GM23248 (cell line): ENCODE data around the gene ARID5B. TPM values are rescaled to one million over a fixed set of nuclear protein-coding genes. Genes with fewer than 3 reads are reported as not detected.

Source experiments
- DNase-seq: peaks from one replicate; pipeline ENCODE4 v3.0.0-alpha.2; 2015
- H2AFZ ChIP-seq: fragments of 200-600 bp; sonication (generic); 2 replicates; pipeline ENCODE4 v1.6.1; 2016; ENCODE audit warnings: antibody characterized with exemption
- H3F3A ChIP-seq: fragments of 200-600 bp; sonication (generic); 2 replicates; pipeline ENCODE4 v1.6.1; 2016; ENCODE audit warnings: mild to moderate bottlenecking, antibody characterized with exemption, mixed run types; ENCODE audit not compliant: insufficient read depth
- H3K27ac ChIP-seq: fragments of 200-600 bp; sonication (generic); 2 replicates; pipeline ENCODE4 v1.5.1; 2016; ENCODE audit warnings: mild to moderate bottlenecking
- H3K27me3 ChIP-seq: fragments of 200-600 bp; sonication (generic); replicated peaks from 2 replicates; pipeline ENCODE4 v1.6.1; 2016; ENCODE audit warnings: mild to moderate bottlenecking; ENCODE audit not compliant: insufficient read depth
- H3K36me3 ChIP-seq: fragments of 200-600 bp; sonication (generic); 2 replicates; pipeline ENCODE4 v1.6.1; 2016; ENCODE audit warnings: low read depth, mild to moderate bottlenecking
- H3K4me1 ChIP-seq: fragments of 200-600 bp; sonication (generic); 2 replicates; pipeline ENCODE4 v1.6.1; 2016; ENCODE audit warnings: mild to moderate bottlenecking; ENCODE audit not compliant: insufficient read depth
- H3K4me2 ChIP-seq: fragments of 200-600 bp; sonication (generic); one replicate; pipeline ENCODE4 v1.6.1; 2016; ENCODE audit warnings: mild to moderate bottlenecking; ENCODE audit not compliant: unreplicated experiment
- H3K4me3 ChIP-seq: fragments of 200-600 bp; sonication (generic); 2 replicates; pipeline ENCODE4 v1.5.1; 2016; ENCODE audit warnings: mild to moderate bottlenecking
- H3K79me2 ChIP-seq: fragments of 200-600 bp; sonication (generic); 2 replicates; pipeline ENCODE4 v1.6.1; 2016; ENCODE audit warnings: mild to moderate bottlenecking; ENCODE audit not compliant: insufficient read depth
- H3K9ac ChIP-seq: fragments of 200-600 bp; sonication (generic); 2 replicates; pipeline ENCODE4 v1.6.1; 2016; ENCODE audit warnings: mild to moderate bottlenecking
- H3K9me2 ChIP-seq: fragments of 200-600 bp; sonication (generic); 2 replicates; pipeline ENCODE4 v1.6.1; 2016; ENCODE audit warnings: mixed run types, mild to moderate bottlenecking, moderate library complexity; ENCODE audit not compliant: insufficient read depth
- H3K9me3 ChIP-seq: fragments of 200-600 bp; sonication (generic); one replicate; pipeline ENCODE4 v1.6.1; 2017; ENCODE audit warnings: low read depth
- H4K20me1 ChIP-seq: fragments of 200-600 bp; sonication (generic); 2 replicates; pipeline ENCODE4 v1.6.0; 2016; ENCODE audit not compliant: insufficient read depth
- EZH2 ChIP-seq: fragments of 200-600 bp; sonication (generic); IDR thresholded peaks from 2 replicates; pipeline ENCODE4 v1.6.1; 2018; ENCODE audit warnings: antibody characterized with exemption, mild to moderate bottlenecking; ENCODE audit not compliant: insufficient read depth, poor library complexity, severe bottlenecking
- EZH2phosphoT487 ChIP-seq: fragments of 200-600 bp; sonication (generic); IDR thresholded peaks from 2 replicates; pipeline ENCODE4 v1.6.1; 2018; ENCODE audit warnings: antibody characterized with exemption, moderate library complexity, mild to moderate bottlenecking, low read depth; ENCODE audit not compliant: insufficient read depth
- WGBS, 2 experiments: methylation state at CpG; one replicate each; pipeline ENCODE4 v1.1.6; 2015 to 2017; ENCODE audit warnings: low lambda C conversion rate in 2 of 2, low coverage in 1 of 2; ENCODE audit errors: missing lambda C conversion rate in 2 of 2; 5-methylcytosine and 5-hydroxymethylcytosine counted together
- in situ Hi-C: fragments of 300-500 bp; cut with MboI; formaldehyde crosslinking; loops from 2 replicates; pipeline ENCODE4 v1.15.0; 2020
- polyA plus RNA-seq: library from polyadenylated mRNA; unstranded; fragments of >200 nt; fragmentation: Nextera tagmentation; extraction: Ambion mirVana; gene quantifications from 2 replicates; pipeline ENCODE4 v1.2.1, GENCODE V29; 2016
- total RNA-seq: library from RNA; depleted of rRNA; stranded (reverse); fragments of >200 nt; shearing (Covaris generic); gene quantifications from 2 replicates; pipeline ENCODE4 v1.2.3, GENCODE V29; 2014

Gene ARID5B
- total and polyA plus RNA-seq, 2 experiments from 2014 or later, result 56.7 to 78.8 TPM

DNA sequence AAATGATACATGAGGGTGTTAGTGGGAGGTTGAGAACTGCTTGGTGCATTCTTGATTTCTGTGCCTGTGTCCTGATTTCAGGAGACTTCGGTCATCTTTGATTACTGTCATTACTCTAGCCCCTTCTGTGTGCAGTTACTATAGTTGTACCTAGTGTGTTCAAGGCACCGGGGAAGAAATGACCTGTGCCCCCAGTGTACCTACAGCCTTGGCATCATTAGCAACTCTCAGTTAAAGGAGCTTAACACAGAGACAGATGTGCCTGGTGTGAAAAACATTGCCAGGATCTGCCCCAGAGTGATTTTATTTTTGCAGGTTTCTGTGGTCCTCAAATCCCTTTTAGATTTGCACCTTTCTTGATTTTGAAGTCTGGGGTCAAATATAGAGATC, 62.2 kb downstream of the ARID5B start:
- in situ Hi-C loops, result no loop called here
- no peaks in the 10 kb centered on the region for H3K9me2 ChIP-seq
- peaks cover 8% of the 10 kb centered on the region; the same call in 1 of the 2 replicates for H3K4me1 ChIP-seq
- no peak overlapping the region for H3K4me2 ChIP-seq
- H3K79me2 ChIP-seq, result peaks cover 29% of the 10 kb centered on the region
- no peaks in the 10 kb centered on the region for H3K27me3 ChIP-seq
- WGBS, 2 experiments, result 95 to 98% methylated on average over 2 of the region's 2 CpGs
- no peaks in the 10 kb centered on the region for H3F3A ChIP-seq
- H3K4me3 ChIP-seq, result no peak overlapping the region
- H4K20me1 ChIP-seq, result no peaks in the 10 kb centered on the region
- H3K9ac ChIP-seq, result no peak overlapping the region
- no peaks in the 10 kb centered on the region for H3K9me3 ChIP-seq
- no peak for TF ChIP-seq EZH2phosphoT487
- no peak for TF ChIP-seq EZH2
- no peaks in the 10 kb centered on the region for H3K36me3 ChIP-seq
- H3K27ac ChIP-seq, result no peak overlapping the region
- H2AFZ ChIP-seq, result no peak overlapping the region
- no peak for DNase-seq

DNA sequence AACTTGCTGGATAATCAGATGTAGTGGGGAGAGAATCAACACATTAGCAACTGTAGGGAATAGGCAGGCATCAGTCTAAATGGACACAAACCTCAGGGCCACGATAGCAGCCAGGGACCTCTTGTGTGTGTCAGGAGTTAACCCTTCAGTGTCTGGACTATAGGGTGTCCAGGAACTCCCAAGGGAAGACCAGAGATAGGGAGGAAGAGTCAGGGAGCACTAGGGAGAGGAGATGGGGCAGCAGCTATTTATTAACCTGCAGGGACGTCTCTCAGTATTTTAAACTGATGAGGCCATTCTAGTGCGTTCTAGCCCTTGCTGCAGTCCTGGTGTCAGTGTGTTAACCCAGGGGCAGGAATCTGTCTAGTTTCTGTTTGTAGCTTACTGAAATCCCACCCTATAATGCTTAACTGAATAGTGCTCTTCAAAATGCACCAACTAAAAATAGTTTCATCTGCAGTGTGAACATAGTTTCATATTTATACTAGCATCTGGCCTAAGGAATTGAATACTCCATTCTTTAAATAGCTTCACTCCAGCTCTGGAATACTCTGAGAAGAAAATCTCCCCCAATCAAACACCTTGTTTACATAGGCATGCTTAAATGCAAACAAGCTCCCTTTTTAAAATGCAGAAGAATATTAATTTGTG, 62.7 kb downstream of the ARID5B start:
- Histone ChIP-seq H2AFZ (no peak overlapping the region), H3K79me2 (peaks cover 28% of the 10 kb centered on the region), H3K27me3 (no peaks in the 10 kb centered on the region), H3K27ac (no peak overlapping the region), H3K9me3 (no peaks in the 10 kb centered on the region), H3K4me3 (no peak overlapping the region), H3K9me2 (no peaks in the 10 kb centered on the region), H3F3A (no peaks in the 10 kb centered on the region), H4K20me1 (no peaks in the 10 kb centered on the region), H3K4me2 (no peak overlapping the region), H3K4me1 (peaks cover 4% of the 10 kb centered on the region; the same call in 1 of the 2 replicates), H3K36me3 (no peaks in the 10 kb centered on the region), H3K9ac (no peak overlapping the region)
- TF ChIP-seq EZH2phosphoT487, result no peak
- no peak for TF ChIP-seq EZH2
- in situ Hi-C loops, result no loop called here
- DNase-seq, result no peak
- 66 to 73% methylated on average over 3 of the region's 3 CpGs for WGBS, 2 experiments

DNA sequence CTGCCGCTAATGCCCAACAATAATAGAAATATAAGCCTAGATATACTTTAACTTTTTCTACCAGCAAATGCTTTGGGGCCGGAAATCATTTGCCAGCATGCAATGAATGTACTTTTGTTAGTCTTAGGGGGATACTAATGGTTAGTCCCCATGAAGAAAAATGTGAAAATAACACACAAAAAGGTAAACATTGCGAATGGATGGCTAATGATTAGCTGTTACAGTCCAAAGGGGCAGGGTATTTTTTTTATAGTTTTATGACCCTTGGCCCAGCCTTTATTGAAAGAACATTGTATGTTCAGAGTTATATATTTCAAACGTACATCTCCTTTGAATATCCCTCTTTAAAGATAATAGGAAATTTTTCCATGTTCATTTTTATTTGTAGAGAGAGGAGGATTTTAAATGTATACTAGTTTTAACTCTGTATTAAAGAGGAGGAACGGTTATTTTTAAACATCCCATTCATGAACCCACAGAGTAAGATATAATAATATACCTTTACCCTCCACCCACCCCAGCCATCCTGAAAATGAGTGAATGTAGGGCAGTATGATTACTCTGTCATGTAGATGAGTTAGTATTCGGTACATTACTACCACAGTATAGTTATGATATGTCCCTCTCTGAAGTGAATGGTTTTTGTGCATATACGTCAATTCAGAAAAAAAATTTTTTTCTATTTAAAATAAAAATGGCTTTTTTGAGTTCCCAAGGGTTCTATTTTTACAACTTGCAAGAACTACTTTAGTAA, 63.6 kb downstream of the ARID5B start:
- H3K4me3 ChIP-seq, result no peak overlapping the region
- H3K4me2 ChIP-seq, result no peak overlapping the region
- no peak for DNase-seq
- H3K36me3 ChIP-seq, result no peaks in the 10 kb centered on the region
- H4K20me1 ChIP-seq, result no peaks in the 10 kb centered on the region
- H3K79me2 ChIP-seq, result peaks cover 32% of the 10 kb centered on the region
- no peak overlapping the region for H3K27ac ChIP-seq
- H3K9me2 ChIP-seq, result no peaks in the 10 kb centered on the region
- no peak overlapping the region for H3K9ac ChIP-seq
- H3K4me1 ChIP-seq, result peaks cover 5% of the 10 kb centered on the region
- no peaks in the 10 kb centered on the region for H3K27me3 ChIP-seq
- TF ChIP-seq EZH2 (no peak), EZH2phosphoT487 (no peak)
- H2AFZ ChIP-seq, result no peak overlapping the region
- H3K9me3 ChIP-seq, result no peaks in the 10 kb centered on the region
- WGBS, 2 experiments, result 94 to 98% methylated on average over 7 of the region's 7 CpGs
- no peaks in the 10 kb centered on the region for H3F3A ChIP-seq
- in situ Hi-C loops, result no loop called here

DNA sequence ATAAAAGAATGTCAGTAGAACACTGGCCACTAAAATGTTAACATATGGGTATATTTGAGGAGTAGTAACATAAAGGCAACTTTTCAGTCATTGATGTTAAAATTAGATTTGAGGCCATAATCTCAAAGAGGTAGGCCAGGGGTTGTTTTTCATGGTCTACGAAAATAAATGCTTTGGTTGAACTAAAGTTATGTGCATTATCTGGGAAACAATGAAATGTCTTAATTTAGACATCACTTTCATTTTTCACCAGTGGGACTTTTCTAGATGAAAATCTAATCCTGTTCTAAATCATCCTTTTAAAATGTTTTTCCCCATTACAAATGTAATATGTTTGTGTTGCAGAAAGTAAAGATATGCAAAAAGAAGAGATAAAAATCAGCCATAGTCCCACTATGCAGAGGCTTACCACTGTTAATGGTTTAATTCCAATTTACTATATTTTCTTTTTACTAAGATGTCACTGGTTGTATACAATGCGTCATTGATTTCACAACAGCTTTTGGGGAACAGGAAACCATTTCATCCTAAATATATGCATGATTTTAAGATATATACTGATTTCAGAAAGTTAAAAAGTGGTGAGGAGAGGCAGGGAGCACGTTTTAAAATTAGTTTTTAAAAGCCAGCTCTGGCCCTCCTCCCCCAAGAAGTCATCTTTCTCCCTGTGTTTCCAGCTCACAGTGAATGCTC, 64.3 kb downstream of the ARID5B start:
- no peak for DNase-seq
- 49% methylated on average over 3 of the region's 3 CpGs for WGBS, 2 experiments
- Histone ChIP-seq H3K4me2 (no peak overlapping the region), H3K9ac (no peak overlapping the region), H3K9me2 (no peaks in the 10 kb centered on the region), H3K79me2 (peaks cover 38% of the 10 kb centered on the region), H2AFZ (no peak overlapping the region), H3K27me3 (no peaks in the 10 kb centered on the region), H3F3A (no peaks in the 10 kb centered on the region), H3K36me3 (no peaks in the 10 kb centered on the region), H3K27ac (no peak overlapping the region), H4K20me1 (no peaks in the 10 kb centered on the region), H3K4me1 (peaks cover 8% of the 10 kb centered on the region), H3K9me3 (no peaks in the 10 kb centered on the region), H3K4me3 (no peak overlapping the region)
- TF ChIP-seq EZH2phosphoT487, result no peak
- no peak for TF ChIP-seq EZH2
- in situ Hi-C loops, result no loop called here
